ENCODE results near the gene COL5A1. TPM values are rescaled to one million over a fixed set of nuclear protein-coding genes. Genes with fewer than 3 reads are reported as not detected.

The COL5A1 gene
- polyA plus RNA-seq (ENCODE audit: insufficient read length in 12 of 12), result 100 to 1,000 TPM in 11 of 12 donors, 10 to 100 TPM in 1; 97.3 to 862 (median 434) TPM
- long read RNA-seq, donor 1, partial matches to known transcripts, result 58 of 58 reads
- long read RNA-seq, donor 1, other reads (novel, unspliced or antisense), result 0 of 58 reads
- long read RNA-seq, donor 2, full-length matches to known transcripts, result 2 of 466 reads
- long read RNA-seq, donor 2, partial matches to known transcripts, result 451 of 466 reads
- long read RNA-seq, donor 2, other reads (novel, unspliced or antisense), result 13 of 466 reads
- long read RNA-seq, donor 3, partial matches to known transcripts, result 109 of 110 reads
- long read RNA-seq, donor 3, other reads (novel, unspliced or antisense), result 0 of 110 reads
- long read RNA-seq, donor 4, full-length matches to known transcripts, result 3 of 248 reads
- long read RNA-seq, donor 4, partial matches to known transcripts, result 245 of 248 reads
- long read RNA-seq, donor 4, other reads (novel, unspliced or antisense), result 0 of 248 reads
- long read RNA-seq, donor 5, result 0 reads
- long read RNA-seq, donor 6, full-length matches to known transcripts, result 3 of 119 reads
- long read RNA-seq, donor 6, partial matches to known transcripts, result 116 of 119 reads
- long read RNA-seq, donor 6, other reads (novel, unspliced or antisense), result 0 of 119 reads
- long read RNA-seq, donor 7, full-length matches to known transcripts, result 2 of 157 reads
- long read RNA-seq, donor 7, partial matches to known transcripts, result 155 of 157 reads
- long read RNA-seq, donor 7, other reads (novel, unspliced or antisense), result 0 of 157 reads
- long read RNA-seq, donor 8, full-length matches to known transcripts, result 11 of 168 reads
- long read RNA-seq, donor 8, partial matches to known transcripts, result 157 of 168 reads
- long read RNA-seq, donor 8, other reads (novel, unspliced or antisense), result 0 of 168 reads
- long read RNA-seq, donor 9, full-length matches to known transcripts, result 6 of 193 reads
- long read RNA-seq, donor 9, partial matches to known transcripts, result 187 of 193 reads
- long read RNA-seq, donor 9, other reads (novel, unspliced or antisense), result 0 of 193 reads
- long read RNA-seq, donor 10, full-length matches to known transcripts, result 12 of 120 reads
- long read RNA-seq, donor 10, partial matches to known transcripts, result 108 of 120 reads
- long read RNA-seq, donor 10, other reads (novel, unspliced or antisense), result 0 of 120 reads
- long read RNA-seq, donor 11, full-length matches to known transcripts, result 1 of 220 reads
- long read RNA-seq, donor 11, partial matches to known transcripts, result 219 of 220 reads
- long read RNA-seq, donor 11, other reads (novel, unspliced or antisense), result 0 of 220 reads

- peak; percentile 94 for DNase-seq
Measured at GRCh38 chr9:134641173-134641989, at the start of gene COL5A1. COL5A1 (plus strand) TSS chr9:134641803; CDS start chr9:134642188, 385 bp downstream.

GRCh38 chr9:134592018-134592818 is 49.4 kb upstream of the COL5A1 start:
- peak; percentile 79 for DNase-seq

GRCh38 chr9:134592819-134593200 is 48.8 kb upstream of the COL5A1 start:
- DNase-seq, result no peak

GRCh38 chr9:134593286-134594077 is 48.1 kb upstream of the COL5A1 start:
- no peak for DNase-seq

DNA sequence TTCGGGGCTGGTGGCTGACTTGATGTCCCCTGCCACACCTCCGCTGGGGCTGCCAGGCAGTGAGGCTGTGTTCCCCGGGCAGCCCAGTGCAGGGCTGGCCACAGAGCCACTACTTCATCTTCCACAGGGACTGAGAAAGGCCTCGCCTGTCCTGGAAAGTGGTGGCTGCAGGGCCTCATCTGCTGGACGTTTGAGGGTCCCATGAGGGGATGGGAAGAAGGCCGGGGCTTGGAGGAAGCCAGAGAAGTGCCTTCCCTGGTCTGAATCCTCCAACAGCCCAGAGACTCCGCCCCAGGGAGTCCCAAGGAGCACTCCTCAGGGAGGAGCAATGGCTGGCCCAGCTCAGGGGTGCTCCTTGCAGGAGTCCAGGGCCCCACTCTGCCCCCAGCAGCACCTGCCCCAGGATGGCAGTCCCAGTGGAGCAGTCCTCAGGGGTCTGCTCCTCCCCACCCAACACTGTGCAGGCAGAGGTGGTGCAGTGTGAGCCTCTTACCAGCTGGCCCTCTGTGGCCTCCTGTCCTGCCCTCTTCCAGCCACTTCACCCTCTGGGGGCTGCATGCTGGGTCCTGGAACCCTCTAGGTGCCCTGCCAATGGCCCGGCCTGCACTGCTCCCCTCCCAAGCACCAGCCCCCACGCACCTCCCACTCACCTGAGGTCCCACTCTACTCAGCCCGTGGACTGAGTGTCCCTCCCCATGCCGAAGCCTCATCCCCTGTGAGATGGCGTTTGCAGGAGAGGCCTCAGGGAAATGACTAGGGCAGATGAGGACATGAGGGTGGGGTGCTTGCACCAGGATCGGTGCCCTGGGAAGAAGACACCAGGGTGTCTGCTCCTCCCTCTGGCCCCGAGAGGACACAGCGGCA is 47.3 kb upstream of the COL5A1 start:
- no peak for DNase-seq

- no peak for DNase-seq
Measured at GRCh38 chr9:134595014-134595413, 46.6 kb upstream of the COL5A1 start.

DNA sequence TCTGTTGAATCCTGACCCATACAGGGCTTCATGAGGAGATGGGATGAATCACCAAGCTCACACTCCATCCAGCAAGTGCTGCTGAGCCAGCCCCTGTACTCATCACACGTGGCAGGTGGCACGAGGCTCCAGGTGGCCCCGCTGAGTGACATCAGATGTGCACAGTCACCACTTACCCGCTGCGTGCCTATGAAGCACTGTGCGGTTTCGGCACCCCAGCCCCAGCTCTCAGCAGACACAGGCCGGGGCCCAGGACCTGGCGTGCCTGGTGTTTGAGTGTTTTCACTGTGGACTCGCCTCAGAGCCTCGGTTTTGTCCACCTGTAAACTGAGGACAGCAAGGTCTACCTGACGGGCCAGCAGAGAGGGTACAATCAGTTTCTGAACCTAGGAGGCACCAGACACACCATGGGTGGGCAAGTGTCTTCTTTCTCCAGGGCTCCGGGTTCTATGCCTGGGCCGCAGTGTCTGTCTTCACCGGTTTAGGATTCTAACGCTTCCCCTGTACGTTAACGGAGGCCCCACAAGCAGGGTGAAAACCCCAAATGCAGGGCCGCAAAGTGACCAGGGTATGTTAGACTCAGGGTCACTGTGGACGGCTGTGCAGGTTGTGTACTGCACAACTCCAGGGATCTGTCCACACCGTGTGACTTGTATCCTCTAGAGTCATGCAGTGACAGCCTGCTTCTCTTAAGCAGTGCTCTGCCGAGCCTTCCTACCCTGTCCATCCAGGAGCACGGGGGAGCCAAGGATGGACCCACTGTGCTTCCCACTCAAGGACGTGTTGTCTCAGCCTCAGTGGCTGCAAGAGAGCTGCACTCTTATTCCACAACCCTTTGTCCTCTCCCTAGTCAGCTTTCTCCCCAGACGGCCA is 44.3 kb upstream of the COL5A1 start:
- DNase-seq, result no peak

DNA sequence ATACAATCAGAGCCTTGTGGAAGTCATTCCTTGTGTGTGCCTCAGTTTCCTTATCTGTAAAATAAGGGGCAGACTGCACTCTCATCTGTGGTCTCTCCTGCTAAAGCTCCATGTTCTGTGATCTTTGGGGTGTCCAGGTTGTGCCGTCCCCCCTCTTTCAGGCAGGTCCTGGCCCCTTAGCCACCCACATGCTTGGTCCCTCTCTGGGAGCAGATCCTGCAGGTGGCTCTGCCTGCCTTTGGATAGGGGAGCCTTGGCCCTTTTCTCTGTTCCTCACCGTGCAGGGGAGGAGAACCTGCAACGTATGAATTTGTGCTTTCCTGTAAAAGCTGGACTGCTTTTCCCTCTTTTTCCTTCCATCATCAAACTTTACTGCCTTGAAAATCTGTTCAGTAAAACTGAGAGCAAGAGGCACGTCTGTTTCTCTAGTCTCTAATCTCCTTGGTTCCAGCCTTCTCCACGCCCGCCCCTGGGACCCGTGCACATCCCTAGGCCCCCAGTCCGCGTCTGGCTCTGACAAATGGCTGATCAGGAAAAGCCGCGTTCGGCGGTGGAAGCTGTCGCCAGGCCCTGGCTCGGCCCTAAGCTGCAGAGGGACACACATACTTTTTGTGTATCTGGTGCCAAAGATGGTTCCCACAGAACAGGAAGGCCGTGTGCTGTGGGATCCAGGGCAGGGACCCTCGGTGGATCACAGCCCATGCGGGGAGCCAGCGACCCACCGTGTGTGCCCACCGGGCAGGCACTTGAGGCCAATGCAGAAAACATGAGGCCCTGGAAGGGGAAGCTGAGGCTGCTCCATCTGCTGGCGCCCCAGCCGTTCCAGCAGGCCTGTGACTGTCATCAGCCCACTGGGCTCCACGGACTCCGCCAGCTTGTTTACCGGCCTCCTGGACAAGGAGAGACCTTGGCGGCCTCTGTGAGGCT is 43.4 kb upstream of the COL5A1 start:
- DNase-seq, result peak; percentile 70

GRCh38 chr9:134598884-134599245 is 42.7 kb upstream of the COL5A1 start:
- DNase-seq, result peak; percentile 54

- no peak for DNase-seq
Measured at GRCh38 chr9:134600371-134600770, 41.2 kb upstream of the COL5A1 start.

DNA sequence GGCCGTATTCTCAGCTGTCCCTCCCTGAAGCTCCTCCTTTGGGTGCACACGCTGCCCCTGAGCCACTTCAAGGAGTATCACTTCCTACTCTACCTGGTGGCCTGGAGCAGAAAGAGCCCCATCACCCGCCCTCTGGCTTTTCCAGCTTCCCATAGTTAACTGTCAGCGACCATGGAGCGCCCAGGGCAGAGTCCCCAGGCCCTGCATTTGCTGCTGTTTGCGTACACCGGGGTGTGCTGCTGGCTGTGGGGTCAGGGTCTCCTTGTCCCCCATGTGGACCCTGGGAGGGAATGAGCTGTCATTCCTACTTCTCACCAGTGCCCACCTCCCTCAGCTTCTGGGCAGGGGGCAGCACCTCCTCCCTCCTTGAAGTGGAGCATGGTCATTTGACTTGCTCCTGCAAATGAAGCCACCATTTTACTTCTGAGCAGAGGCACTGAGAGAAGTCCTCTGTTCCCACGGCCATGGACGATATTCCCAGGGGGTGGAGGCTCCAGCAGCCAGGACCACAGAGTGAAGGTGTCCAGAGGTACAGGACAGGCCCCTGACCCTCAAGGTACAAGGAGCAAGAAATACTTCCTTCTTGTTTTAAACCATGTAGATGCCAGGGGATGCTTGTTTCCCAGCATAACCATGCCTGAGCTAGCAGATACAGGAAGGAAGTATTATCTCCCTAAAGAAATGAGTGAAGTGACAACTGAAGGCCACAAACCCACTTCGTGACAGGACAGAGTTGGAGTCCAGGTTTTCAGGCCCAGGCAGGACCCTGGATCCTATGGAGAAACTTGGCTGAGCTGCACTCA is 40.6 kb upstream of the COL5A1 start:
- no peak for DNase-seq

- no peak for DNase-seq
Measured at GRCh38 chr9:134601764-134602163, 39.8 kb upstream of the COL5A1 start.

- peak; percentile 82 for DNase-seq
Measured at GRCh38 chr9:134602547-134603362, 38.8 kb upstream of the COL5A1 start.

DNA sequence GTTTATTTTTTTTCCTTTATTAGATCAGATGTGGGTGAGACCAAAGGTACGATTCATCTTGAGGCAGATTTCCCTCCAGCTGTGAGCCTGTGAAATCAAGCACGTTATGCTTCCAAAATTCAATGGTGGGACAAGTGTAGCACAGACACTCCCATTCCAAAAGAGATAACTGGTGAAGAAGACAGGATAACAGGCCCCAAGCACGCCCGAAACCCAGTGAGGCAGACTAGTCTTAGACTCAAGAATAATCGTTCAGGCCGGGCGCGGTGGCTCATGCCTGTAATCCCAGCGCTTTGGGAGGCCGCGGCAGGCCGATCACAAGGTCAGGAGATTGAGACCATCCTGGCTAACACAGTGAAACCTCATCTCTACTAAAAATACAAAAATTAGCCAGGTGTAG is 36.8 kb upstream of the COL5A1 start:
- no peak for DNase-seq

All from muscle of arm (tissue), 14 donors.